Hepatocyte (in vitro differentiated cells): ENCODE measurements around the gene FGR. TPM values are rescaled to one million over a fixed set of nuclear protein-coding genes. Genes with fewer than 3 reads are reported as not detected.
A peak's percentile ranks its signal among the peaks of the same experiment; 100 is the strongest.

ENCODE experiments used
- DNase-seq: peaks from one replicate; pipeline ENCODE4 v3.0.0-alpha.2; 2016; ENCODE audit warnings: low spot score
- H2AFZ ChIP-seq: fragments of 200-600 bp; sonication (generic); 2 replicates; pipeline ENCODE4 v1.6.0; 2016; ENCODE audit warnings: antibody characterized with exemption, mild to moderate bottlenecking
- H3K27ac ChIP-seq: fragments of 200-600 bp; sonication (generic); 2 replicates; pipeline ENCODE4 v1.5.1; 2016; ENCODE audit warnings: mild to moderate bottlenecking
- H3K27me3 ChIP-seq: fragments of 200-600 bp; sonication (generic); 2 replicates; pipeline ENCODE4 v1.6.1; 2016
- H3K36me3 ChIP-seq: fragments of 200-600 bp; sonication (generic); replicated peaks from 2 replicates; pipeline ENCODE4 v1.5.1; 2016; ENCODE audit warnings: low read depth; ENCODE audit not compliant: insufficient read depth
- H3K4me1 ChIP-seq: fragments of 200-600 bp; sonication (generic); 2 replicates; pipeline ENCODE4 v1.5.1; 2016; ENCODE audit warnings: mild to moderate bottlenecking, moderate library complexity; ENCODE audit not compliant: insufficient read depth
- H3K4me2 ChIP-seq: fragments of 200-600 bp; sonication (generic); 2 replicates; pipeline ENCODE4 v1.6.0; 2016
- H3K4me3 ChIP-seq: fragments of 200-600 bp; sonication (generic); 2 replicates; pipeline ENCODE4 v1.5.1; 2016; ENCODE audit warnings: mild to moderate bottlenecking
- H3K79me2 ChIP-seq: fragments of 200-600 bp; sonication (generic); 2 replicates; pipeline ENCODE4 v1.6.0; 2017; ENCODE audit warnings: mild to moderate bottlenecking
- H3K9me2 ChIP-seq: fragments of 200-600 bp; sonication (generic); replicated peaks from 2 replicates; pipeline ENCODE4 v1.6.0; 2017; ENCODE audit warnings: mild to moderate bottlenecking; ENCODE audit not compliant: insufficient read depth
- H3K9me3 ChIP-seq: fragments of 200-600 bp; sonication (generic); 2 replicates; pipeline ENCODE4 v1.5.1; 2016; ENCODE audit warnings: low read depth, mild to moderate bottlenecking
- H4K20me1 ChIP-seq: fragments of 200-600 bp; sonication (generic); 2 replicates; pipeline ENCODE4 v1.6.0; 2016; ENCODE audit warnings: mild to moderate bottlenecking; ENCODE audit not compliant: insufficient read depth, poor library complexity, severe bottlenecking
- EZH2 ChIP-seq: fragments of 200-600 bp; sonication (generic); IDR thresholded peaks from 2 replicates; pipeline ENCODE4 v1.6.1; 2016; ENCODE audit warnings: antibody characterized with exemption, mild to moderate bottlenecking, borderline replicate concordance
- EZH2phosphoT487 ChIP-seq: fragments of 200-600 bp; sonication (generic); IDR thresholded peaks from one replicate; pipeline ENCODE4 v1.6.1; 2018; ENCODE audit warnings: antibody characterized with exemption, mild to moderate bottlenecking, low read depth, moderate library complexity; ENCODE audit not compliant: unreplicated experiment, severe bottlenecking
- WGBS: methylation state at CpG from one replicate; pipeline ENCODE4 v1.1.6; 2016; ENCODE audit warnings: low lambda C conversion rate; ENCODE audit errors: missing lambda C conversion rate; 5-methylcytosine and 5-hydroxymethylcytosine counted together
- polyA plus RNA-seq: library from polyadenylated mRNA; unstranded; fragments of >200 nt; fragmentation: Nextera tagmentation; extraction: Ambion mirVana; gene quantifications from 2 replicates; pipeline ENCODE4 v1.2.1, GENCODE V29; 2016
- total RNA-seq: library from RNA; depleted of rRNA; stranded (reverse); fragments of >200 nt; gene quantifications from 2 replicates; pipeline ENCODE4 v1.2.3, GENCODE V29; 2014
- TF ChIP-seq, protein P1 (sequence below): fragments of 200-600 bp; sonication (generic); IDR thresholded peaks from 2 replicates; pipeline ENCODE4 v1.5.1; 2016; ENCODE audit warnings: antibody characterized with exemption, mild to moderate bottlenecking; ENCODE audit not compliant: poor library complexity

Gene FGR
- total and polyA plus RNA-seq, 2 experiments from 2014 or later: 0.28 to 0.73 TPM

- Histone ChIP-seq H2AFZ (no peak overlapping the region), H3K27ac (peak overlapping the region; percentile 78), H3K4me3 (no peak overlapping the region), H3K9me3 (no peaks in the 10 kb centered on the region), H3K4me2 (peak overlapping the region; percentile 69), H3K79me2 (peaks cover 87% of the 10 kb centered on the region), H3K9me2 (no peaks in the 10 kb centered on the region), H4K20me1 (peaks cover 79% of the 10 kb centered on the region), H3K27me3 (no peaks in the 10 kb centered on the region), H3K4me1 (peaks cover 94% of the 10 kb centered on the region), H3K36me3 (no peaks in the 10 kb centered on the region)
- no peak for TF ChIP-seq EZH2phosphoT487
- TF ChIP-seq, protein P1, sequence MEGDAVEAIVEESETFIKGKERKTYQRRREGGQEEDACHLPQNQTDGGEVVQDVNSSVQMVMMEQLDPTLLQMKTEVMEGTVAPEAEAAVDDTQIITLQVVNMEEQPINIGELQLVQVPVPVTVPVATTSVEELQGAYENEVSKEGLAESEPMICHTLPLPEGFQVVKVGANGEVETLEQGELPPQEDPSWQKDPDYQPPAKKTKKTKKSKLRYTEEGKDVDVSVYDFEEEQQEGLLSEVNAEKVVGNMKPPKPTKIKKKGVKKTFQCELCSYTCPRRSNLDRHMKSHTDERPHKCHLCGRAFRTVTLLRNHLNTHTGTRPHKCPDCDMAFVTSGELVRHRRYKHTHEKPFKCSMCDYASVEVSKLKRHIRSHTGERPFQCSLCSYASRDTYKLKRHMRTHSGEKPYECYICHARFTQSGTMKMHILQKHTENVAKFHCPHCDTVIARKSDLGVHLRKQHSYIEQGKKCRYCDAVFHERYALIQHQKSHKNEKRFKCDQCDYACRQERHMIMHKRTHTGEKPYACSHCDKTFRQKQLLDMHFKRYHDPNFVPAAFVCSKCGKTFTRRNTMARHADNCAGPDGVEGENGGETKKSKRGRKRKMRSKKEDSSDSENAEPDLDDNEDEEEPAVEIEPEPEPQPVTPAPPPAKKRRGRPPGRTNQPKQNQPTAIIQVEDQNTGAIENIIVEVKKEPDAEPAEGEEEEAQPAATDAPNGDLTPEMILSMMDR: no peak
- no peak for TF ChIP-seq EZH2
- 69% methylated on average over 2 of the region's 2 CpGs for WGBS
- no peak for DNase-seq
Observed at GRCh38 chr1:27570356-27570755, 64.6 kb downstream of the FGR start.

DNA sequence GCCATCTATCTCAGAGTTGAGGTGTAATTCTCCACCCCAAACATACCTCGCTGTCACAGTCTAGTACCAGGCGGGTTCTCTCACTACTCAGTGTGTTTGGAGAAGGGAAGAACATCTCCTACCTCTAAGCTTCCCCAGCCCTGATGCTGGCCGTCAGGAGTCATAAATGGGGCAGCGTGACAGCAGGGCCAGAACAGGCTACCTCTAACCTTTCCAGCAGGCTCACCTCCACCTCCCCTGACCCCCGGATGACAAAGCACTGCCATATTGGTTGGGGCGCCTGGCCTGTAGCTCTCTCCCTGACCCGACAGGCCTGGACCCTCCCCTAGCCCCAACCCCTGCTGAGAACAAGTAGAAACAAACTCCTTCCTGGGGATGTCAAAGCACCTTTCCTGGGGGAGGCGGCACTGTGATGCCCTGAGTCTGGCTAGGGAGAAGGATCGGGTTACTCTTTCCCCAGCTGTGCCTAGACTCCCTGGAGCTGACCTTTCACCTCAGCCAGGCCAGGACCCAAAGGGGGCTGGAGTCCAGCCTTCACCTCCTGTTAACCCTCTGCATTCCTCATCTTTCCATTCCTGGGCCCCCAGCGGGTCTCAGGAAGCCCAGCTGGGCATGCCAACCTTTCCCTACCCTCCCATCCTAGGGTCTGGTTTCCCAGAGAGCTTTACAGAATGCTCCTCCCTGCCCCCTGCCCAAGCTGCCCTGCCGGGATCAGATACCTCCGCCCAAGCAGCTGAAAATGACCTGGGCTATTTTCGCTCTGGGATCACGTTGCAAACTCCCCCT is 65.3 kb downstream of the FGR start:
- Histone ChIP-seq H3K27me3 (no peaks in the 10 kb centered on the region), H3K79me2 (peaks cover 88% of the 10 kb centered on the region), H3K27ac (peak overlapping the region; percentile 78), H3K9me2 (no peaks in the 10 kb centered on the region), H3K4me1 (peaks cover 95% of the 10 kb centered on the region), H3K9me3 (no peaks in the 10 kb centered on the region), H3K36me3 (no peaks in the 10 kb centered on the region), H3K4me2 (peak overlapping the region; percentile 64), H3K4me3 (no peak overlapping the region), H2AFZ (no peak overlapping the region), H4K20me1 (peaks cover 76% of the 10 kb centered on the region)
- no peak for DNase-seq
- TF ChIP-seq, protein P1: no peak
- TF ChIP-seq EZH2 (no peak), EZH2phosphoT487 (no peak)
- WGBS: 68% methylated on average over 13 of the region's 14 CpGs

- Histone ChIP-seq H3K4me1 (peaks cover 95% of the 10 kb centered on the region), H3K27ac (peak overlapping the region; percentile 78), H3K27me3 (no peaks in the 10 kb centered on the region), H2AFZ (no peak overlapping the region), H3K9me3 (no peaks in the 10 kb centered on the region), H3K79me2 (peaks cover 88% of the 10 kb centered on the region), H3K9me2 (no peaks in the 10 kb centered on the region), H3K4me2 (peak overlapping the region; percentile 64), H4K20me1 (peaks cover 70% of the 10 kb centered on the region), H3K4me3 (no peak overlapping the region), H3K36me3 (no peaks in the 10 kb centered on the region)
- DNase-seq: no peak
- WGBS: 92% methylated on average over 3 of the region's 3 CpGs
- TF ChIP-seq EZH2phosphoT487 (no peak), EZH2 (no peak)
- TF ChIP-seq, protein P1: no peak
Observed at GRCh38 chr1:27569088-27569460, 65.9 kb downstream of the FGR start.
